EH (cell line): ENCODE measurements around the gene C22orf39.

Experiments
- DNase-seq: peaks from one replicate; pipeline ENCODE4 v3.0.0-alpha.2; 2015; ENCODE audit warnings: low read depth

The C22orf39 gene

DNA sequence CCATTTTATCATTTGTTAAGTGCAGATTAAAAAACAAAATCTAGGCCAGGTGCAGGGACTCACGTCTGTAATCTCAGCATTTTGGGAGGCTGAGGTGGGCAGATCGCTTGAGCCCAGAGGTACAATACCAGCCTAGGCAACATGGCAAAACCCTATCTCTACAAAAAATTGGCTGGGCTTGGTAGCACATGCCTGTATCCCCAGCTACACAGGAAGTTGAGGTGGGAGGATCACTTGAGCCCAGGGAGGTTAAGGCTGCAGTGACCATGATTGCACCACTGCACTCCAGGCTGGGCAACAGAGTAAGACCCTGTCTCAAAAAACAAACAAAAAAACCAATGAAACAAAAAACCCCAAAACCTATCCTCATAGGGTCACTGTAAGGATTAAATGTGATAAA, 48.9 kb downstream of the C22orf39 start:
- no peak for DNase-seq

DNA sequence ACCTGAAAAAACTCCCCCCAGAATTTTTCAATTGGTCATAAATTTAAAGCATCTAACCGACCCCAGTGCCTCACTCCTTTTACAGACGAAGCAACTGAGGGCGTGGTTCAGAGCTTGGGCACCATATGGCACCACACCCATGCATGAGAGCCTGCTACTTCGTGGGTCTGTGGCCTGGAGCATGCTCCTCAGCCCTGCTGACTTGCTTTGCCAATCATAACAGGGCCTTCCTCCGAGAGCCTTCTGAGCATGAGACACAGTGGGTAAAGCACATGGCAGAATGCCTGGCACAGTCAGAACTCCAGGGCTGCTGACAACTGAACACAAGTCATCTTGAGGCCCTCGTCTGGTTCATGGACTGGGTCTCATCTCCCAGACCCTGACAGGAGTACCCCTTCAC, 49.3 kb downstream of the C22orf39 start:
- no peak for DNase-seq

DNA sequence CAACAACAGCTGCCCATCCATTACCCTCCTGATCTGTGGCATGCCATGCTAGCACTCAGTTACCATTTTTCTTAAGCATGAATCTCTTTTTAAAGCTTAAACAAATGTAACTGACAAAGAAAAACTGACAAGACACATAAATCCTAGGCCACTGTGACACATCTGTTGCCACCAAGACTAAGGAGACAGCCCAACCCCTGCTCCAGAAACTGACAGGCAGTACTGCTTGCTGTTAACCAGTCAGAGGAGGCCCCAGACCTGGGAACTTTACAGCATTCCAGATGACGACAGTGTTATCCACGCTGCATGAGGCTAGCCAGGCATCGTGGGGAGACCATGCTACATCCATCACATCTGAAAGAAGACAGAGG, 49.8 kb downstream of the C22orf39 start:
- no peak for DNase-seq

DNA sequence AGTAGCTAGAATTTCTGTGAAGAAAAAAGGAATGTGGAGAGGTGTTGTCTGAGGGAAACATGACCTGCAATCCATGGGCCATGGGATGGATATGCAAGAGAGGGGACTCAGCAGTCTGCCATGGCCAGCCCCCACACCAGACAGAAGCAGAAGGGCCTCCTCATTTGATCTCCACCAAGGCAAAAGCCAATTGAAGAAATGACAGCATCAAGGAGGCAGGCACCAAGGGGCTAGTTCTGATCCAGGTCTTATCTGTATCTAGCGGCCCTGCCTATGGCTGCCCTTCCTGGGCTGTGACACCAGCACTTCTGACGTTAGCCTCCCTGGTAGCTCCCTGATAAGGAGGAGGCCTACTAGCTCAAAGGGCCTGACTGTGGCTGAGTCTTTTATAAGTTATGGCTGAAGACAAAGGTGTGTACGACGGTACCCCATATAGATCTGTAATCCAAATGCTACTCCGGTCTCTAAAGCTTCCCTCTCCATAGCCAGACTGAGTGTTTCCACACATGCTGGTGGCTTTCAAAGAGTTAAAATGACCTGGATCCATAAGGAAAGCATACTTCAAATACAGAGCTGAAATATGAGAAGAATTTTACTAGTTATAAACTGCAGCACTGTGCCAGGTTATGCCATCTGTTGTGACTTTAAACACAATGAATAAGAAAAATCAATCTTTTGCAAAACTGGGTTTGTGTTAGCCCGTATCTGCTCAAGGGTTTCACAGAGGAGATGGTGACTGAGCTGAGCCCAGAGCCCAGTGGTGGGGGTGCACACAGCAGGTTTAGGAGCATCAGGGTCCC, 50.4 kb downstream of the C22orf39 start:
- DNase-seq, result no peak

DNA sequence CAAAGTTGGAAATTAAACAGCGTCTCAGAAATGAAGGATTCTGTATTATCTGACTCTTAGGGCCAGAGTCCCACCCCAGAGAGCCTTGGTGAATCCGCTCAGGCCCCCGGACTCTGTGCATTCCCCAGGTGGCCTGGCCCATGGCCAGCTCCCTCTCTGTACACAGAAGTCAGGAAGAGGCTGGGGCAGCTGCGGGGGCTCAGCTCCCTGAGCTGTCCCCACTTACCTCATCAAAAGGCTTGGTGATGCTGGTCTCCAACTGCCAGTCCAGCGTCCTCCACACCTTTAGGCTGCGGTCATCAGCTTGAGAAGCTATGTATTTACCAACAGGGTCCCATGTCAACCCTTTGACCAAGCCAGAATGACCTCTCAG, 51.0 kb downstream of the C22orf39 start:
- DNase-seq, result no peak

DNA sequence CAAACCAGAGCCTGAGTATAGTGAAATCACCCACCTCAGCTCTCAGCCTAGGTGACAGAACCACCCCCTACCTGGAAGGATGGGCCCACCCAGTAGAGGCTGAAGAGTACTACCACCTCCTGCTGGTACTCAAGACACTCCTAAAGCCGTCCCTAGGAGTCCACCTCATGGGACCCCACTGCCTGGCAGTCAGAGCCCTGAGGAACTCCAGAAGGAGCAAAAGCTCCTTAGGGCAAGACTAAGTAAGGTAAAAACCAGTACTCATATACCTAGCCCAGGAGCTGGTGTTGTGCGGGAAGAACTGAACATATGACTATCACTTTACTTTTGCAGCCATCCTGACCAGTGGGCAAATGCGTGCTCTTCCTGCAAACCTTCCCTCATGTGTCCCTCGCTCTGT, 52.2 kb downstream of the C22orf39 start:
- no peak for DNase-seq

DNA sequence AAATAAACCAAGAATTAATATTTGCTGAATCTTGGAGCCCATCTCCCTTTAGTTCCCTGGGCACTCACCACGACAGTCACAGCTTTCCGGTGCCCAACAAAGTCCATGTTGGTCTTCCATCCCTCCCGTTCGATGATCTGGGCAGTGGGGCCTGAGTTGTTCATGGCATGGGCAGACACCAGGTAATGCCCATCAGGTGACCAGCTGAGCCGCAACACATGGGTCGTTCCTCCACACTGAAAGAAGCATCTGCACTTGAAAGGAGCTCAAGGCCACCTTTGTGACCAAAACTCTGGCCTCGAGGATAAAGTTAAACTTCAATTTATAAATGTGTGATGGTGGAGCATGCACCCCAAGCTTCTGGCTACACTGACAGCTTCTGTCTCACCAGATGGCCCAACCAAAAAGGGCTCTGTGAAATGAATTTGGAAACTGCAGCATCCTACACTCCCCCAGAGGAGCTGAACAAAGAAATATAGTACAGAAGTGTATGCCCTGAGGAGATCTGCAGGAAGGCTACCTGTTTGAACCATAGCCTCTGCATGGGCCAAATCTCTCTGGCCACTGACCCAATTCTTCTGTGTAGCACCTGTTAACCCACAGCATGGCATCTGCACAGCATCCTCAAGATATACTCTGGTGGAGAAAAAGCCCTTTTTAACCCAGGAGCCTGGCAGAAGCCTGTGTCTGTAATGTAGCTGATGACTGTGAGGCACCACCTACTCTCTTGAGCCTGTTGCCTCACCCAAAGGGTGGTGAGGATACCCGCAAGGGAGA, 53.0 kb downstream of the C22orf39 start:
- DNase-seq, result no peak

DNA sequence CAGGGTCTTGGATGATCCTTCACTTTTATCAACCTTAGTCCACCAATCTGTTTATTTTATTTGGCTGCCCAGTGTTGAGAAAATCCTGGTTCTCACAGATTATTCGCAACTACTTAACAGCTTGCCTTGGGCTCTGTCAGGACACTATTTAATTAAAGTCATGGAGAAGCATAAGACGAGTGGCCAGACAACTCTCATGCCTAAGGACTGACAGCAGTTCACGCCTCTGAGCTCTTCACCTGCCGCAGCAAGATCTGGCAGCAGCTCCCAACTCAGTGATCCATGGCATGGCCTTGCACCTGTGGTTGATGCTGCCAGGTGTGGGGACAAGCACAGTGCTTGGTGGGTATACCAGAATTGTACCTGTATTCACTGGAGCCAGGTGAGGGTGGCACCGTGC, 53.8 kb downstream of the C22orf39 start:
- DNase-seq, result no peak
